ENCODE measurements around the gene ANKMY1.

Gene ANKMY1

GRCh38 chr2:240444464-240444863 lies 113.3 kb downstream of the ANKMY1 start:
- H3K4me3 ChIP-seq (ENCODE audit: low read length) = no peak overlapping the region
- no peak for TF ChIP-seq CTCF (conservative IDR thresholded peaks at IDR 0.05; ENCODE audit: low read length)
- no peak for DNase-seq (ENCODE audit: low read depth)

GRCh38 chr2:240443891-240444301 lies 113.9 kb downstream of the ANKMY1 start:
- DNase-seq (ENCODE audit: low read depth) = no peak
- no peak overlapping the region for H3K4me3 ChIP-seq (ENCODE audit: low read length)
- no peak for TF ChIP-seq CTCF (conservative IDR thresholded peaks at IDR 0.05; ENCODE audit: low read length)

- no peak overlapping the region for H3K4me3 ChIP-seq (ENCODE audit: low read length)
- no peak for DNase-seq (ENCODE audit: low read depth)
- TF ChIP-seq CTCF (conservative IDR thresholded peaks at IDR 0.05; ENCODE audit: low read length) = no peak
These were observed 114.7 kb downstream of the ANKMY1 start for GRCh38 chr2:240442891-240443715.

GRCh38 chr2:240441993-240442411 lies 115.8 kb downstream of the ANKMY1 start:
- TF ChIP-seq CTCF (conservative IDR thresholded peaks at IDR 0.05; ENCODE audit: low read length) = no peak

GRCh38 chr2:240441326-240441992 lies 116.3 kb downstream of the ANKMY1 start:
- TF ChIP-seq CTCF (conservative IDR thresholded peaks at IDR 0.05; ENCODE audit: low read length) = no peak
- DNase-seq (ENCODE audit: low read depth) = no peak
- no peak overlapping the region for H3K4me3 ChIP-seq (ENCODE audit: low read length)

More at GRCh38 chr2:240441993-240442411, 115.8 kb downstream of the ANKMY1 start:
- H3K4me3 ChIP-seq (ENCODE audit: low read length) = no peak overlapping the region
- DNase-seq (ENCODE audit: low read depth) = no peak

GRCh38 chr2:240440704-240441320 lies 117.0 kb downstream of the ANKMY1 start:
- no peak for DNase-seq (ENCODE audit: low read depth)
- H3K4me3 ChIP-seq (ENCODE audit: low read length) = no peak overlapping the region
- no peak for TF ChIP-seq CTCF (conservative IDR thresholded peaks at IDR 0.05; ENCODE audit: low read length)
